Liver (tissue), 9 donors: Measurements from ENCODE around the gene TACC2. TPM values are rescaled to one million over a fixed set of nuclear protein-coding genes. Genes with fewer than 3 reads are reported as not detected.
"Not testable (repeated sequence)": the region's sequence is repeated elsewhere in the genome, so short reads cannot be mapped to it uniquely, and the experiment has no call there.

Experiments
- DNase-seq: peaks from one replicate; pipeline ENCODE4 v3.0.0-alpha.2; 2017; ENCODE audit warnings: low spot score
- H3K27ac ChIP-seq, 2 donors: one replicate each; pipeline ENCODE4 v1.7.0; 2013; ENCODE audit warnings: inconsistent platforms in 2 of 2, low read length in 2 of 2, control low read depth in 1 of 2, low read depth in 1 of 2, mild to moderate bottlenecking in 1 of 2
- H3K27me3 ChIP-seq, 4 donors: one replicate each; pipeline versions ENCODE4 v1.6.1 to v1.7.0; 2013; ENCODE audit warnings: low read length in 3 of 4, inconsistent platforms in 1 of 4, mild to moderate bottlenecking in 1 of 4, moderate library complexity in 1 of 4; ENCODE audit not compliant: control insufficient read depth in 4 of 4, insufficient read depth in 4 of 4
- H3K36me3 ChIP-seq, 4 donors: one replicate each; pipeline versions ENCODE4 v1.6.1 to v1.7.0; 2013; ENCODE audit warnings: low read length in 3 of 4, mild to moderate bottlenecking in 3 of 4, low read depth in 1 of 4, moderate library complexity in 1 of 4; ENCODE audit not compliant: control insufficient read depth in 4 of 4, insufficient read depth in 3 of 4
- H3K4me1 ChIP-seq, 4 donors: one replicate each; pipeline versions ENCODE4 v1.6.1 to v1.7.0; 2013; ENCODE audit warnings: low read length in 3 of 4, mild to moderate bottlenecking in 3 of 4, moderate library complexity in 1 of 4; ENCODE audit not compliant: control insufficient read depth in 4 of 4, insufficient read depth in 4 of 4
- H3K4me3 ChIP-seq, 3 donors: one replicate each; pipeline versions ENCODE4 v1.6.1 to v1.7.0; 2013; ENCODE audit warnings: low read length in 3 of 3, control low read depth in 1 of 3, low read depth in 1 of 3, mild to moderate bottlenecking in 1 of 3
- H3K9ac ChIP-seq, 2 donors: one replicate each; pipeline ENCODE4 v1.7.0; 2013; ENCODE audit warnings: low read length in 2 of 2, mild to moderate bottlenecking in 2 of 2, moderate library complexity in 2 of 2, control low read depth in 1 of 2, low read depth in 1 of 2
- H3K9me3 ChIP-seq, 4 donors: one replicate each; pipeline versions ENCODE4 v1.6.1 to v1.7.0; 2013; ENCODE audit warnings: low read length in 3 of 4; ENCODE audit not compliant: control insufficient read depth in 4 of 4
- EGR1 ChIP-seq, 2 donors: IDR thresholded peaks; 2 replicates each; pipeline ENCODE4 v1.6.1; 2016 to 2018; ENCODE audit warnings: antibody characterized with exemption in 2 of 2, low read depth in 2 of 2
- FOXA1 ChIP-seq: IDR thresholded peaks from 2 replicates; pipeline ENCODE4 v1.6.1; 2016; ENCODE audit warnings: antibody characterized with exemption
- FOXA2 ChIP-seq: IDR thresholded peaks from 2 replicates; pipeline ENCODE4 v1.6.1; 2016; ENCODE audit warnings: antibody characterized with exemption
- HNF4A ChIP-seq, 2 donors: conservative IDR thresholded peaks; 2 replicates each; pipeline ENCODE4 v1.6.1; 2016; ENCODE audit warnings: antibody characterized with exemption in 2 of 2, mild to moderate bottlenecking in 2 of 2
- NR2F2 ChIP-seq: IDR thresholded peaks from 2 replicates; pipeline ENCODE4 v1.6.1; 2016; ENCODE audit warnings: antibody characterized with exemption
- RAD21 ChIP-seq, 2 donors: IDR thresholded peaks; 2 replicates each; pipeline ENCODE4 v1.6.1; 2016; ENCODE audit warnings: antibody characterized with exemption in 2 of 2, mild to moderate bottlenecking in 2 of 2
- RXRA ChIP-seq, 2 donors: IDR thresholded peaks; 2 replicates each; pipeline ENCODE4 v1.6.1; 2017 to 2018; ENCODE audit warnings: antibody characterized with exemption in 2 of 2, mild to moderate bottlenecking in 1 of 2
- SP1 ChIP-seq: IDR thresholded peaks from 2 replicates; pipeline ENCODE4 v1.6.1; 2018; ENCODE audit warnings: antibody characterized with exemption, mild to moderate bottlenecking
- YY1 ChIP-seq: IDR thresholded peaks from 2 replicates; pipeline ENCODE4 v1.6.1; 2016; ENCODE audit warnings: antibody characterized with exemption, mild to moderate bottlenecking
- WGBS: extraction: QIAGEN DNeasy Blood & Tissue Kit; methylation state at CpG from one replicate; pipeline ENCODE4 v1.1.7; 2013; 5-methylcytosine and 5-hydroxymethylcytosine counted together
- polyA plus RNA-seq, 2 donors: library from polyadenylated mRNA; stranded (reverse) in 1 of 2; unstranded in 1 of 2; fragments of 200-250 nt in 1 of 2; fragments of >200 nt in 1 of 2; fragmentation: Nextera tagmentation in 1 of 2; extraction: Ambion mirVana in 1 of 2; gene quantifications; one replicate each; pipeline versions ENCODE4 v1.2.1 to v1.2.3, GENCODE V29; 2013 to 2015
- total RNA-seq, 2 donors: library from RNA; depleted of rRNA; stranded (reverse); fragments of >200 nt; gene quantifications; one replicate each; pipeline ENCODE4 v1.2.3, GENCODE V29; 2014
- TF ChIP-seq, protein P1 (sequence below): IDR thresholded peaks from 2 replicates; pipeline ENCODE4 v1.6.1; 2016; ENCODE audit warnings: antibody characterized with exemption, mild to moderate bottlenecking
- donor health status: healthy.
- donor health status: healthy.
- donor health status: healthy.
- donor health status: healthy.
- donor health status: healthy.

The TACC2 gene
- total and polyA plus RNA-seq, 4 donors, result 1.5 to 9.1 (median 7.8) TPM

DNA sequence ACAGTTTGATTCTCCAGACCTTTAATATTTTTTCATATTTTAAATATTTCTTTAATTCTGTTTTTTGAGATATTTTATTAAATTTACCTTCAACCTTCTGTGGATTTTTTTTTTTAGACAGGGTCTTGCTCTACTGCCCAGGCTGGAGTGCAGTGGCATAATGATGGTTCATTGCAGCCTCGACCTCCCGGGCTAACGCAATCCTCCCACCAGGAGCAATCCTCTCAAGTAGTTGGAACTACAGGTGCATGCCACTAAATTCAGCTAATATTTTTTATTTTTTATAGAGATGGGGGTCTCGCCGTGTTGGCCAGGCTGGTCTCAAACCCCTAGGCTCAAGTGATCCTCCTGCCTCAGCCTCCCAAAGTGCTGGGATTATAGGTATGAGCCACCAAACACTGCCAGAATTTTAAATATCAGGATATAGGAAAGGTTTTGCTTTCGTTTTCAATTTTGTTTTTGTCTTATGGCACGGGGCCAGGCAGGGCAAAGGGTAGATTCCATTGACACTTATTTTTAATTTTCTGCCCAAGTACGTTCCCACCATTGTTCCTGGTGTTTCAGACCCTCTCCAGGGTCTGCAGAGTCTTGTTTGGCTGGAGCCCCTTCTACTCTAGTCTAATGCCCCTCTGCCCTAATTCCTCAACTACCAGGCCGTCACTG is 1.2 kb downstream of the TACC2 start (continued):
- TF ChIP-seq, protein P1, sequence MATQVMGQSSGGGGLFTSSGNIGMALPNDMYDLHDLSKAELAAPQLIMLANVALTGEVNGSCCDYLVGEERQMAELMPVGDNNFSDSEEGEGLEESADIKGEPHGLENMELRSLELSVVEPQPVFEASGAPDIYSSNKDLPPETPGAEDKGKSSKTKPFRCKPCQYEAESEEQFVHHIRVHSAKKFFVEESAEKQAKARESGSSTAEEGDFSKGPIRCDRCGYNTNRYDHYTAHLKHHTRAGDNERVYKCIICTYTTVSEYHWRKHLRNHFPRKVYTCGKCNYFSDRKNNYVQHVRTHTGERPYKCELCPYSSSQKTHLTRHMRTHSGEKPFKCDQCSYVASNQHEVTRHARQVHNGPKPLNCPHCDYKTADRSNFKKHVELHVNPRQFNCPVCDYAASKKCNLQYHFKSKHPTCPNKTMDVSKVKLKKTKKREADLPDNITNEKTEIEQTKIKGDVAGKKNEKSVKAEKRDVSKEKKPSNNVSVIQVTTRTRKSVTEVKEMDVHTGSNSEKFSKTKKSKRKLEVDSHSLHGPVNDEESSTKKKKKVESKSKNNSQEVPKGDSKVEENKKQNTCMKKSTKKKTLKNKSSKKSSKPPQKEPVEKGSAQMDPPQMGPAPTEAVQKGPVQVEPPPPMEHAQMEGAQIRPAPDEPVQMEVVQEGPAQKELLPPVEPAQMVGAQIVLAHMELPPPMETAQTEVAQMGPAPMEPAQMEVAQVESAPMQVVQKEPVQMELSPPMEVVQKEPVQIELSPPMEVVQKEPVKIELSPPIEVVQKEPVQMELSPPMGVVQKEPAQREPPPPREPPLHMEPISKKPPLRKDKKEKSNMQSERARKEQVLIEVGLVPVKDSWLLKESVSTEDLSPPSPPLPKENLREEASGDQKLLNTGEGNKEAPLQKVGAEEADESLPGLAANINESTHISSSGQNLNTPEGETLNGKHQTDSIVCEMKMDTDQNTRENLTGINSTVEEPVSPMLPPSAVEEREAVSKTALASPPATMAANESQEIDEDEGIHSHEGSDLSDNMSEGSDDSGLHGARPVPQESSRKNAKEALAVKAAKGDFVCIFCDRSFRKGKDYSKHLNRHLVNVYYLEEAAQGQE, result no peak

GRCh38 chr10:121991727-121992126 is 2.8 kb downstream of the TACC2 start:
- DNase-seq, H3K4me1 ChIP-seq, H3K27ac ChIP-seq: not testable (repeated sequence)

DNA sequence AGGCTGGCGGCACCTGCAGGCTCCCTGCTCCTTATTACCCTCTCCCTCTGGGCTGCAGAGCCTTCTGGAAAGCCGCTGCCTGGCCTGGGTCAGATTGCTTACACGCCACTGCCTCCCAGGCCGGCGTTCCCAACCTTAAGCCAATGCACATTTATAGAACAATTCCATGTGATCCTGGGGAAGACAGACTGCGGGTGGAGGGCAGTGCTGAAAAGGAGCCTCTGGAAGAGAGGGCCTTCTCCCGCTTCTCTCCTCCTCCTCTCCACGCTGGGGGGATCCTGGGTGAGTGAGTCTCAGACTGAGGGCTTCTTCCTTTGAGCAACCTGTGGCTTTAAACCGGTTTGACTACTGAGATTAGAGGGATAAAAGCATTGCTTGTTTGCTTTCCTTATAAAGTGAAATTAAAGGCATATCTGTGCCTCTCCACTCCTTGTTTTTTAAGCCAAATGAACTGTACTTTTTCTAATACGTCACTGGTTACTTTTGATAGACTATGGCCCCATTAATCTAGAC is 5.5 kb downstream of the TACC2 start:
- no peak for DNase-seq
- H3K9me3 ChIP-seq, result no peaks in the 10 kb centered on the region
- H3K4me1 ChIP-seq, result peaks cover 0 to 8% (median 2%) of the 10 kb centered on the region in 4 donors
- H3K27ac ChIP-seq, result no peak overlapping the region
- TF ChIP-seq NR2F2, result no peak
- TF ChIP-seq HNF4A (conservative IDR thresholded peaks at IDR 0.05), result no peak
- TF ChIP-seq FOXA2, result no peak
- no peak for TF ChIP-seq SP1
- no peak for TF ChIP-seq FOXA1
- H3K27me3 ChIP-seq, result no peaks in the 10 kb centered on the region
- 73% methylated on average over 10 of the region's 10 CpGs for whole genome bisulfite sequencing
- H3K36me3 ChIP-seq, result no peaks in the 10 kb centered on the region
- H3K9ac ChIP-seq, result no peak overlapping the region
- H3K4me3 ChIP-seq, result no peak overlapping the region

More at GRCh38 chr10:121991727-121992126, 2.8 kb downstream of the TACC2 start:
- H3K27me3 ChIP-seq, H3K36me3 ChIP-seq, H3K9me3 ChIP-seq, H3K9ac ChIP-seq, H3K4me3 ChIP-seq: not testable (repeated sequence)
- WGBS, result 95% methylated on average over 4 of the region's 4 CpGs

DNA sequence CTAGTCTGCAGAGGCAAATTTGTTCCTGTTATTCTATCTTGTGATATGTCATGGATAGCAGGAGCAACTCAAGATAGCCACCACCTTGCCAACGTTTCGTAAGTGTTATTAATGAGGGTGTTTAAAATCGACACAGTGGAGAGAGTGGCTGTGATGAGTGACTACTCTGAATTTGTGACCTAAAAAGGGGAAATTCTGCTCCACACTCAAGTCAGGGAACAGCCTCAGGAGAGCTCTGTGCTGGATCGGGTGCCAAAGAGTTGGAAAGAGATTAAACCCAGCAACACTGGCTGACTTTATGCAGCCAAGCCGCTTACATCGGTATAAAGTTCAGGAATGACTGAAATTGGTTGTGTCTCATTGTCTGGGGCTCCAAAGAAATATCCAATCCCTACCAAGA is 9.5 kb downstream of the TACC2 start:
- Histone ChIP-seq H3K4me3 (no peak overlapping the region), H3K9me3 (no peaks in the 10 kb centered on the region), H3K9ac (no peak overlapping the region), H3K36me3 (no peaks in the 10 kb centered on the region), H3K4me1 (peaks cover 0 to 4% (median 0%) of the 10 kb centered on the region in 4 donors), H3K27me3 (no peaks in the 10 kb centered on the region), H3K27ac (no peak overlapping the region)
- no peak for TF ChIP-seq EGR1 (IDR thresholded peaks at IDR 0.05; ENCODE audit: low read depth in 2 of 2)
- no peak for TF ChIP-seq RXRA (IDR thresholded peaks at IDR 0.05)
- no peak for TF ChIP-seq NR2F2
- TF ChIP-seq YY1, result no peak
- TF ChIP-seq RAD21 (IDR thresholded peaks at IDR 0.05), result no peak
- TF ChIP-seq FOXA1, result no peak
- TF ChIP-seq HNF4A (conservative IDR thresholded peaks at IDR 0.05), result no peak
- 92% methylated on average over 6 of the region's 6 CpGs for WGBS
- no peak for DNase-seq
